NB4 (cell line): Measurements from ENCODE around the gene CDIPT.

Experiments used
- MYC ChIP-seq: IDR thresholded peaks from 2 replicates; pipeline ENCODE4 v1.6.1; 2011; ENCODE audit warnings: low read depth, low read length
- POLR2A ChIP-seq: IDR thresholded peaks from 2 replicates; pipeline ENCODE4 v1.6.1; 2011; ENCODE audit warnings: mild to moderate bottlenecking; ENCODE audit not compliant: insufficient read length; ENCODE audit errors: extremely low read depth
- TF ChIP-seq, protein P1 (sequence below): IDR thresholded peaks from one replicate; pipeline ENCODE4 v1.5.1; 2012; ENCODE audit warnings: low read depth, low read length
- TF ChIP-seq, protein P2 (sequence below): IDR thresholded peaks from 2 replicates; pipeline ENCODE4 v1.6.1; 2011; ENCODE audit warnings: low read depth, low read length

DNA sequence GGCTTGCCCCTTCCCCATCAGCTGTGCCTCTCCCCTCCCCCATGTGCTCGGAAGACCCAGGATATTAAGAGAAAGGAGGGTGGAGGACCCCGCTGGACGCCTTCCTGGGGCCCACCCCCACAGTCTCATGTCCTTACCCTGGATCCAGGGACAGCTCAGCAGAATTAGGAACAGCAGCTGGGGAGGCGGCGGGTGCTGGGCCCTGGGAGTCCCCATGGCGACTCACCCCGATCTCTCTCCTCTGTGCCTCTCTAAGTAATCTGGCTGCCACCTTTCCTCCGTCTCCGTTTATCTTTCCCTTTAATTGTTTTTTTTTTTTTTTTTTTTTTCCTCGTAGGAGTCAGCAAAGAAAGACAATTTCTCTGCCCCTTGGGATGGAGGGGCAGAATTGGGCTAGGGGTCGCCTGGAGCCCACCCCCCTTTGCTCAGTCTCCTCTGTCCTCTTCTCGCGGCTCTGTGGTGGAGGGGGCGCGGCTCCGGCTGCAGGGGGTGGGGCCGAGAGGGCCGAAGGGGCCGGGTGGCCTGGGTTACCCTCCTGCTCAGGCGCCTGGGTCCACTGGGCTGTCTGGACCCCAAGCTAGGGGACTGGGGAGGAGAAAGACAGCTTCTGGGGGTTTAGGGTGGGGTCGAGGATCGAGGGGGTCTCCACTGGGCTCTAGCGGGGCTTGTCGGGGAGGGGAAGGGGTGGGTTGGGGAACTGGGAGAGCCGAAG is 35.9 kb upstream of the CDIPT start:
- TF ChIP-seq, protein P1, sequence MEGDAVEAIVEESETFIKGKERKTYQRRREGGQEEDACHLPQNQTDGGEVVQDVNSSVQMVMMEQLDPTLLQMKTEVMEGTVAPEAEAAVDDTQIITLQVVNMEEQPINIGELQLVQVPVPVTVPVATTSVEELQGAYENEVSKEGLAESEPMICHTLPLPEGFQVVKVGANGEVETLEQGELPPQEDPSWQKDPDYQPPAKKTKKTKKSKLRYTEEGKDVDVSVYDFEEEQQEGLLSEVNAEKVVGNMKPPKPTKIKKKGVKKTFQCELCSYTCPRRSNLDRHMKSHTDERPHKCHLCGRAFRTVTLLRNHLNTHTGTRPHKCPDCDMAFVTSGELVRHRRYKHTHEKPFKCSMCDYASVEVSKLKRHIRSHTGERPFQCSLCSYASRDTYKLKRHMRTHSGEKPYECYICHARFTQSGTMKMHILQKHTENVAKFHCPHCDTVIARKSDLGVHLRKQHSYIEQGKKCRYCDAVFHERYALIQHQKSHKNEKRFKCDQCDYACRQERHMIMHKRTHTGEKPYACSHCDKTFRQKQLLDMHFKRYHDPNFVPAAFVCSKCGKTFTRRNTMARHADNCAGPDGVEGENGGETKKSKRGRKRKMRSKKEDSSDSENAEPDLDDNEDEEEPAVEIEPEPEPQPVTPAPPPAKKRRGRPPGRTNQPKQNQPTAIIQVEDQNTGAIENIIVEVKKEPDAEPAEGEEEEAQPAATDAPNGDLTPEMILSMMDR, result no peak
- no peak for TF ChIP-seq MYC
- no peak for TF ChIP-seq POLR2A
- TF ChIP-seq, protein P2, sequence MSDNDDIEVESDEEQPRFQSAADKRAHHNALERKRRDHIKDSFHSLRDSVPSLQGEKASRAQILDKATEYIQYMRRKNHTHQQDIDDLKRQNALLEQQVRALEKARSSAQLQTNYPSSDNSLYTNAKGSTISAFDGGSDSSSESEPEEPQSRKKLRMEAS, result no peak
